Stomach (tissue), 9 donors: ENCODE results near the gene CERK. TPM values are rescaled to one million over a fixed set of nuclear protein-coding genes. Genes with fewer than 3 reads are reported as not detected.

Source experiments
- DNase-seq, 2 donors: peaks; one replicate each; pipeline versions ENCODE4 v3.0.0 to v3.0.0-alpha.2; 2013 to 2019
- H3K27ac ChIP-seq, 5 donors: fragments of 200-600 bp in 4 of 5; sonication (generic) in 4 of 5; one replicate each; pipeline ENCODE4 v1.5.1; 2013 to 2019; ENCODE audit warnings: mild to moderate bottlenecking in 1 of 5, moderate library complexity in 1 of 5
- H3K27me3 ChIP-seq, 3 donors: fragments of 200-600 bp; sonication (generic); one replicate each; pipeline ENCODE4 v1.5.1; 2017 to 2019; ENCODE audit warnings: mixed run types in 1 of 3
- H3K36me3 ChIP-seq, 4 donors: fragments of 200-600 bp; sonication (generic); 1 replicate in 3 of 4; 2 replicates in 1 of 4; pipeline ENCODE4 v1.5.1; 2016 to 2019
- H3K4me1 ChIP-seq, 4 donors: fragments of 200-600 bp; sonication (generic); one replicate each; pipeline ENCODE4 v1.5.1; 2016 to 2019
- H3K4me3 ChIP-seq, 4 donors: fragments of 200-600 bp; sonication (generic) in 3 of 4; one replicate each; pipeline ENCODE4 v1.5.1; 2016 to 2019; ENCODE audit warnings: mild to moderate bottlenecking in 1 of 4
- H3K9me3 ChIP-seq, 4 donors: fragments of 200-600 bp; sonication (generic); one replicate each; pipeline ENCODE4 v1.5.1; 2016 to 2019
- CTCF ChIP-seq, 7 experiments: fragments of 450-650 bp in 4 of 7; fragments of 200-600 bp in 3 of 7; sonication (generic) in 3 of 7; IDR thresholded peaks; one replicate each; pipeline ENCODE4 v1.5.1; 2016 to 2019; ENCODE audit warnings: antibody characterized with exemption in 7 of 7, control low read depth in 2 of 7, mild to moderate bottlenecking in 1 of 7
- EP300 ChIP-seq: sonication (generic); formaldehyde crosslinking; IDR thresholded peaks from one replicate; pipeline ENCODE4 v1.6.1; 2017; ENCODE audit warnings: antibody characterized with exemption
- POLR2A ChIP-seq, 4 donors: fragments of 450-650 bp; IDR thresholded peaks; one replicate each; pipeline ENCODE4 v1.6.1; 2016; ENCODE audit warnings: antibody characterized with exemption in 4 of 4, control low read depth in 2 of 4, mild to moderate bottlenecking in 1 of 4, moderate library complexity in 1 of 4
- POLR2AphosphoS5 ChIP-seq, 3 donors: sonication (generic); formaldehyde crosslinking; IDR thresholded peaks; one replicate each; pipeline ENCODE4 v1.6.1; 2016; ENCODE audit warnings: antibody characterized with exemption in 3 of 3
- WGBS, 5 donors: extraction: QIAGEN DNeasy Blood & Tissue Kit in 3 of 5; methylation state at CpG; one replicate each; pipeline versions ENCODE4 v1.1.5 to v1.1.7; 2013 to 2018; 5-methylcytosine and 5-hydroxymethylcytosine counted together
- intact Hi-C: fragments of 100-400 bp; cut with DNase I; formaldehyde crosslinking; loops from one replicate; pipeline ENCODE4 v1.15.1; 2023; ENCODE audit warnings: low total_unique reads
- polyA plus RNA-seq, 3 donors: library from polyadenylated mRNA; stranded (reverse); fragments of 200-250 nt; gene quantifications; one replicate each; pipeline ENCODE4 v1.2.3, GENCODE V29; 2013
- total RNA-seq, 5 donors: library from RNA; depleted of rRNA; stranded (reverse); fragments of >200 nt; gene quantifications; one replicate each; pipeline versions ENCODE4 v1.1.0 to v1.2.3, GENCODE V29; 2014 to 2016
- donor health status: healthy with polysubstance abuse.
- donor health status: Bipolar disorder and iron deficiency.
- donor health status: healthy.

The CERK gene
- total and polyA plus RNA-seq, 8 donors = 12.5 to 59.4 (median 31.5) TPM

GRCh38 chr22:46665151-46665695, 72.8 kb downstream of the CERK start:
- TF ChIP-seq POLR2AphosphoS5 (IDR thresholded peaks at IDR 0.05) (no peak), POLR2A (IDR thresholded peaks at IDR 0.05) (no peak), CTCF (IDR thresholded peaks at IDR 0.05) (no peak), EP300 (no peak)
- Histone ChIP-seq H3K27ac (no peak overlapping the region), H3K27me3 (no peaks in the 10 kb centered on the region), H3K9me3 (no peaks in the 10 kb centered on the region), H3K4me1 (peaks cover 10 to 23% (median 13%) of the 10 kb centered on the region in 4 donors), H3K36me3 (peaks cover 48 to 92% (median 87%) of the 10 kb centered on the region in 4 donors), H3K4me3 (no peak overlapping the region)
- intact Hi-C loops = no loop called here
- 88 to 96% (median 94%) methylated on average over 13 to 21 of the region's 21 CpGs for whole genome bisulfite sequencing, 5 donors
- no peak for DNase-seq

DNA sequence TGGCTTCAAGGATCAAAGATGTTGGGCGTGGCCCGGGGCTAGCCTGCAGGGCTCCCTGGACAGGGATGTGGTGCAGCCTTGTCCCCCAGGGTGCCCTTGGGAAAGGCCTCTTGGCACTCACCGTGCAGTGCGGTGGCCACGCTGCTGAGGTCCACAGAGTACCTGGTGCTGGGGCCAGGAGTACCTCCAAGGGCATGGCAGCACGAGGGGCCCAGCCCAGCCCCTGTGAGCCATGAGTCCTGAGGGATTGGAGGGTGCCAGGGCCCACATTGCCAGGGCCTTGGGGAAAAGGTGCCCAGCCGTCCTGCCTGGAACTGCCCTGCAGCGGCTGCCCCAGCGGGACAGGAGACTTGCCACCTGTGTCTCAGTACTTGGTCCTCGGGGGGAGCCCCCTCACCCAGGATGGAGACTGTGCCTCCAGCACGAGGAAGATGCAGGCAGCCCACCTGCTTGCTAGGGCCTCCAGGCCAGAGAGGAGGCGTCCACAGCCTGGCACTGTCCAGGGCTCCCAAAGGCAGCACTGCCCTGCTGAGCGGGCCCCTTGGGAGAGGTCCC, 73.7 kb downstream of the CERK start:
- peaks cover 45 to 90% (median 82%) of the 10 kb centered on the region in 4 donors for H3K36me3 ChIP-seq
- TF ChIP-seq CTCF (IDR thresholded peaks at IDR 0.05) = no peak
- no peak for TF ChIP-seq POLR2AphosphoS5 (IDR thresholded peaks at IDR 0.05)
- TF ChIP-seq EP300 = no peak
- no peak for TF ChIP-seq POLR2A (IDR thresholded peaks at IDR 0.05)
- H3K27me3 ChIP-seq = no peaks in the 10 kb centered on the region
- H3K4me1 ChIP-seq = peaks cover 13 to 31% (median 20%) of the 10 kb centered on the region in 4 donors
- no peaks in the 10 kb centered on the region for H3K9me3 ChIP-seq
- intact Hi-C loops = no loop called here
- WGBS, 5 donors = 81 to 95% (median 91%) methylated on average over 8 to 13 of the region's 13 CpGs
- H3K27ac ChIP-seq = no peak overlapping the region
- H3K4me3 ChIP-seq = no peak overlapping the region
- DNase-seq = no peak

DNA sequence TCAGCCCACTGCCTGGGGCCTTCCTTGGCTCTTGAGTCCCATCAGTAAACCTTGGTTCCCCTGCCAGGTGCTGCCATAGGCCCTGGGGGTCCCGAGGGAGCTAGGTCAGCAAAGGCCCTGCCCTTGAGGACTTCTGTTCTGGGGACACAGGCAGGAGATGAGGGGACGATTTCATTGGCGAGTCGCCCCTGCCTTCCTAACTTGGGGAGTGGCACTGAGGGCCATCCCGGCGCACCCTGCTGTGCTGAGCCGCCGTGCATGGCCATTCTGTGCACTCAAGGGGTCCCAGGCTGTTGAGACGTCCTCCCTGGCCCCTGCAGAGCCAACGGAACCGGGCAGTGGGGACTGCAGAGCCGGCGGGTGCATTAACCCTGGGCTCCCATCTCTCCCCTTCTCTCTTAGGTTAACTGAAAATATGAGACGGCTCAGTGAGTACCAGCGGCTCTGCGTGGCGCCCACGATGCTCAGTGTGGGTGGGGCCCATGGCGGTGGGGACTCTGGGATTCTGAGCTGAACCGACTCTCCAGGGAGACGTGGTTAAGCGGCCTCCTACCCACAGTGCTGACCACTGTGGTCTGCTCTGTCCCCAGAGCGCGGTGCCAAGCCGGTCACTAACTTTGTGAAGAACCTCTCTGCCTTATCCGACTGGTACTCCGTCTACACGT, 74.5 kb downstream of the CERK start:
- no peak for TF ChIP-seq POLR2AphosphoS5 (IDR thresholded peaks at IDR 0.05)
- no peak for TF ChIP-seq CTCF (IDR thresholded peaks at IDR 0.05)
- TF ChIP-seq POLR2A (IDR thresholded peaks at IDR 0.05) = no peak
- TF ChIP-seq EP300 = no peak
- WGBS, 5 donors = 85 to 97% (median 92%) methylated on average over 5 to 28 of the region's 28 CpGs
- Histone ChIP-seq H3K27ac (no peak overlapping the region), H3K4me1 (peaks cover 13 to 32% (median 20%) of the 10 kb centered on the region in 4 donors), H3K27me3 (no peaks in the 10 kb centered on the region), H3K36me3 (peaks cover 38 to 90% (median 81%) of the 10 kb centered on the region in 4 donors), H3K4me3 (no peak overlapping the region), H3K9me3 (no peaks in the 10 kb centered on the region)
- DNase-seq = no peak
- intact Hi-C loops = no loop called here

DNA sequence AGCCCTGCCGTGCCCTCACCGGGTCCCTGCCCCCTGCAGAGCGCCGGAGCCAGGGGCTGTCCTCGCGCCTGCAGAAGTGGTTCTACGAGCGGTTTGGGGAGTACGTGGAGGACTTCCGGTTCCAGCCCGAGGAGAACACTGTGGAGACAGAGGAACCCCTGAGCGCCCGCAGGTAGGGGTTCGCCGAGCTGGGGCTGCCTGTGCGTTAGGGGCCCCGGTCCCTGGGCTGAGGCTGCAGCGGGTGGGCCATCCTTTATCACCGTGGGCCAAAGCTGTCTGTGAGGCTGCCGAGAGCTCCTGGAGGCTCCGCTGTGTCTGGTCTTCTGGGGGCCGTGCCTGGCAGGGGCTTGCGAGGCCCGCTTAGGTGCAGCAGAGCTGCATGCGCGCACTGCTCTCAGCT, 75.1 kb downstream of the CERK start:
- 88 to 94% (median 91%) methylated on average over 12 to 26 of the region's 26 CpGs for WGBS, 5 donors
- Histone ChIP-seq H3K27me3 (no peaks in the 10 kb centered on the region), H3K9me3 (no peaks in the 10 kb centered on the region), H3K4me3 (no peak overlapping the region), H3K4me1 (peaks cover 13 to 28% (median 20%) of the 10 kb centered on the region in 4 donors), H3K27ac (no peak overlapping the region), H3K36me3 (peaks cover 33 to 90% (median 81%) of the 10 kb centered on the region in 4 donors)
- no peak for DNase-seq
- intact Hi-C loops = no loop called here
- no peak for TF ChIP-seq EP300
- TF ChIP-seq POLR2AphosphoS5 (IDR thresholded peaks at IDR 0.05) = no peak
- TF ChIP-seq POLR2A (IDR thresholded peaks at IDR 0.05) = no peak
- no peak for TF ChIP-seq CTCF (IDR thresholded peaks at IDR 0.05)
